Jurkat, Clone E6-1 (cell line): ENCODE results near the gene PAEP.
"Not testable (repeated sequence)": the region's sequence is repeated elsewhere in the genome, so short reads cannot be mapped to it uniquely, and the experiment has no call there.

ENCODE experiments used
- DNase-seq: peaks from one replicate; pipeline ENCODE4 v3.0.0-alpha.2; 2011; ENCODE audit warnings: low read depth, low spot score
- H3K4me3 ChIP-seq: 2 replicates; pipeline ENCODE4 v1.5.1; 2011; ENCODE audit warnings: mild to moderate bottlenecking, low read length, control low read depth, moderate library complexity

PAEP gene

GRCh38 chr9:135546792-135547617, 14.6 kb upstream of the PAEP start:
- DNase-seq, H3K4me3 ChIP-seq: not testable (repeated sequence)

GRCh38 chr9:135547756-135548736, 13.5 kb upstream of the PAEP start:
- H3K4me3 ChIP-seq, result no peak overlapping the region
- DNase-seq, result no peak

- not testable (repeated sequence) for H3K4me3 ChIP-seq, DNase-seq
Observed at GRCh38 chr9:135549478-135550343, 11.8 kb upstream of the PAEP start.

- no peak for DNase-seq
- no peak overlapping the region for H3K4me3 ChIP-seq
Observed at GRCh38 chr9:135550344-135550918, 11.1 kb upstream of the PAEP start.

GRCh38 chr9:135551031-135551430, 10.5 kb upstream of the PAEP start:
- DNase-seq, result no peak
- H3K4me3 ChIP-seq, result no peak overlapping the region

- DNase-seq, result no peak
- H3K4me3 ChIP-seq, result no peak overlapping the region
Observed at GRCh38 chr9:135551456-135551855, 10.1 kb upstream of the PAEP start.

GRCh38 chr9:135552021-135552697, 9.4 kb upstream of the PAEP start:
- DNase-seq, result no peak
- H3K4me3 ChIP-seq, result no peak overlapping the region

- H3K4me3 ChIP-seq, result no peak overlapping the region
- DNase-seq, result no peak
Observed at GRCh38 chr9:135552698-135553171, 8.8 kb upstream of the PAEP start.

GRCh38 chr9:135554718-135555117, 6.8 kb upstream of the PAEP start:
- no peak for DNase-seq
- no peak overlapping the region for H3K4me3 ChIP-seq

- DNase-seq, result no peak
- H3K4me3 ChIP-seq, result no peak overlapping the region
Observed at GRCh38 chr9:135555203-135555602, 6.4 kb upstream of the PAEP start.

GRCh38 chr9:135555910-135556309, 5.6 kb upstream of the PAEP start:
- H3K4me3 ChIP-seq, result no peak overlapping the region
- DNase-seq, result no peak

- DNase-seq, result no peak
Observed at GRCh38 chr9:135559606-135560005, 1.9 kb upstream of the PAEP start.

GRCh38 chr9:135562235-135562745, 734 bp downstream of the PAEP start:
- no peak for DNase-seq
- no peak overlapping the region for H3K4me3 ChIP-seq

More at GRCh38 chr9:135559606-135560005, 1.9 kb upstream of the PAEP start:
- H3K4me3 ChIP-seq, result no peak overlapping the region

GRCh38 chr9:135563039-135563476, 1.5 kb downstream of the PAEP start:
- no peak for DNase-seq
- no peak overlapping the region for H3K4me3 ChIP-seq

- H3K4me3 ChIP-seq, result no peak overlapping the region
- no peak for DNase-seq
Observed at GRCh38 chr9:135563858-135564257, 2.3 kb downstream of the PAEP start.

GRCh38 chr9:135565141-135565628, 3.6 kb downstream of the PAEP start:
- no peak for DNase-seq

GRCh38 chr9:135565636-135566035, 4.1 kb downstream of the PAEP start:
- no peak overlapping the region for H3K4me3 ChIP-seq
- no peak for DNase-seq

More at GRCh38 chr9:135565141-135565628, 3.6 kb downstream of the PAEP start:
- H3K4me3 ChIP-seq, result no peak overlapping the region

GRCh38 chr9:135566552-135566951, 5.0 kb downstream of the PAEP start:
- DNase-seq, result no peak
- H3K4me3 ChIP-seq, result no peak overlapping the region
